ENCODE measurements around the gene ARL6IP6. TPM values are rescaled to one million over a fixed set of nuclear protein-coding genes. Genes with fewer than 3 reads are reported as not detected.

ARL6IP6 gene
- total and polyA plus RNA-seq, 2 donors (not counting 1 experiment from before 2014, with no cell fraction given) = 19.0 to 53.9 TPM

DNA sequence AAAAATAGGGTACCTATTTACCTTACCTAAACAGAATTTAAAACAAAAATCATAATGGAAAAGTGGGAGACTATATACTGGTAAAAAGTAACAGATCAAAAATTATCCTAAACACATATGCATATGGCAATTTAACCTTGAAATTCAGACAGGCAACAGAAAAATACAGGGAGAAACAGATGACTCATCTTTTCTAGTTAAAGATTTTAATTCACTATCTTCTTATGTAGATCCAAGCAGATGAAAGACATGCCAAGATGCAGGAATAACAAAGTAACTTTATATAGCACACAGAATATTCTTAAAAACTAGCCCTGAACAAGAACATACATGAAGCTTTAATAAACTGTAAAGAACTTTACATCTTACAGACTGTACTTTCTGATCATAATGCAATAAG, 32.1 kb upstream of the ARL6IP6 start:
- DNase-seq (ENCODE audit: low read depth in 2 of 2) = no peak
- peaks cover 12% of the 10 kb centered on the region for H3K79me2 ChIP-seq (ENCODE audit: control insufficient read depth, insufficient read depth, low read length)
- TF ChIP-seq CTCF (conservative IDR thresholded peaks at IDR 0.05 in 1 of 2, IDR thresholded peaks at IDR 0.05 in 1 of 2; ENCODE audit: low read depth in 1 of 2, low read length in 2 of 2) (no peak), EZH2 (IDR thresholded peaks at IDR 0.05; ENCODE audit: low read length, missing control alignments) (no peak)

GRCh38 chr2:152693033-152693432, 25.4 kb upstream of the ARL6IP6 start:
- H3K9ac ChIP-seq (ENCODE audit: insufficient read depth, low read length) = no peak overlapping the region
- no peaks in the 10 kb centered on the region for H3K9me3 ChIP-seq (ENCODE audit: control insufficient read depth, insufficient read depth, low read depth, low read length)
- H3K4me3 ChIP-seq (replicated peaks in 1 of 4; ENCODE audit: control extremely low read depth in 1 of 4, insufficient read depth in 1 of 4, low read depth in 3 of 4, low read length in 4 of 4) = no peak overlapping the region
- no peak overlapping the region for H2AFZ ChIP-seq (ENCODE audit: low read length)
- H3K4me2 ChIP-seq (ENCODE audit: extremely low read depth, insufficient read depth, low read length) = no peak overlapping the region
- H4K20me1 ChIP-seq (ENCODE audit: control insufficient read depth, extremely low read depth, insufficient read depth, low read length) = no peaks in the 10 kb centered on the region
- peaks cover 24% of the 10 kb centered on the region for H3K79me2 ChIP-seq (ENCODE audit: control insufficient read depth, insufficient read depth, low read length)
- no peak for TF ChIP-seq EZH2 (IDR thresholded peaks at IDR 0.05; ENCODE audit: low read length, missing control alignments)
- no peak for TF ChIP-seq CTCF (conservative IDR thresholded peaks at IDR 0.05 in 1 of 2, IDR thresholded peaks at IDR 0.05 in 1 of 2; ENCODE audit: low read depth in 1 of 2, low read length in 2 of 2)
- no peaks in the 10 kb centered on the region for H3K36me3 ChIP-seq (ENCODE audit: control insufficient read depth, insufficient read depth, low read length)
- H3K27me3 ChIP-seq (ENCODE audit: control insufficient read depth, insufficient read depth, low read length) = no peaks in the 10 kb centered on the region
- no peak overlapping the region for H3K27ac ChIP-seq (ENCODE audit: insufficient read depth, low read length)
- no peaks in the 10 kb centered on the region for H3K4me1 ChIP-seq (ENCODE audit: control insufficient read depth, extremely low read depth, insufficient read depth, low read length)
- DNase-seq (ENCODE audit: low read depth in 2 of 2) = no peak

More for the DNA sequence above, 32.1 kb upstream of the ARL6IP6 start:
- Histone ChIP-seq H3K4me3 (replicated peaks in 1 of 4; ENCODE audit: control extremely low read depth in 1 of 4, insufficient read depth in 1 of 4, low read depth in 3 of 4, low read length in 4 of 4) (no peak overlapping the region), H4K20me1 (ENCODE audit: control insufficient read depth, extremely low read depth, insufficient read depth, low read length) (no peaks in the 10 kb centered on the region), H3K27ac (ENCODE audit: insufficient read depth, low read length) (no peak overlapping the region), H2AFZ (ENCODE audit: low read length) (no peak overlapping the region), H3K9ac (ENCODE audit: insufficient read depth, low read length) (no peak overlapping the region), H3K4me2 (ENCODE audit: extremely low read depth, insufficient read depth, low read length) (no peak overlapping the region), H3K4me1 (ENCODE audit: control insufficient read depth, extremely low read depth, insufficient read depth, low read length) (no peaks in the 10 kb centered on the region), H3K36me3 (ENCODE audit: control insufficient read depth, insufficient read depth, low read length) (no peaks in the 10 kb centered on the region), H3K9me3 (ENCODE audit: control insufficient read depth, insufficient read depth, low read depth, low read length) (no peaks in the 10 kb centered on the region), H3K27me3 (ENCODE audit: control insufficient read depth, insufficient read depth, low read length) (no peaks in the 10 kb centered on the region)

GRCh38 chr2:152694161-152694661, 24.2 kb upstream of the ARL6IP6 start:
- Histone ChIP-seq H3K4me1 (ENCODE audit: control insufficient read depth, extremely low read depth, insufficient read depth, low read length) (no peaks in the 10 kb centered on the region), H3K79me2 (ENCODE audit: control insufficient read depth, insufficient read depth, low read length) (peaks cover 29% of the 10 kb centered on the region)
- peak; percentile 51 to 90 for DNase-seq (ENCODE audit: low read depth in 2 of 2)

More at GRCh38 chr2:152694161-152694661, 24.2 kb upstream of the ARL6IP6 start:
- Histone ChIP-seq H3K27ac (ENCODE audit: insufficient read depth, low read length) (peak overlapping the region; percentile 60), H4K20me1 (ENCODE audit: control insufficient read depth, extremely low read depth, insufficient read depth, low read length) (no peaks in the 10 kb centered on the region), H2AFZ (ENCODE audit: low read length) (no peak overlapping the region), H3K9me3 (ENCODE audit: control insufficient read depth, insufficient read depth, low read depth, low read length) (no peaks in the 10 kb centered on the region), H3K27me3 (ENCODE audit: control insufficient read depth, insufficient read depth, low read length) (no peaks in the 10 kb centered on the region), H3K36me3 (ENCODE audit: control insufficient read depth, insufficient read depth, low read length) (no peaks in the 10 kb centered on the region), H3K4me3 (replicated peaks in 1 of 4; ENCODE audit: control extremely low read depth in 1 of 4, insufficient read depth in 1 of 4, low read depth in 3 of 4, low read length in 4 of 4) (peak overlapping the region; percentile 29 to 64 (median 37)), H3K4me2 (ENCODE audit: extremely low read depth, insufficient read depth, low read length) (peak overlapping the region; percentile 90), H3K9ac (ENCODE audit: insufficient read depth, low read length) (peak overlapping the region; percentile 21)
- TF ChIP-seq EZH2 (IDR thresholded peaks at IDR 0.05; ENCODE audit: low read length, missing control alignments) (no peak), CTCF (conservative IDR thresholded peaks at IDR 0.05 in 1 of 2, IDR thresholded peaks at IDR 0.05 in 1 of 2; ENCODE audit: low read depth in 1 of 2, low read length in 2 of 2) (no peak)
